NCI-H345 (cell line): Measurements from ENCODE around the gene FAR2.
"Not testable (repeated sequence)": the region's sequence is repeated elsewhere in the genome, so short reads cannot be mapped to it uniquely, and the experiment has no call there.

Source experiments
- DNase-seq: peaks from one replicate; lab custom pipeline; 2025; lab: John Stamatoyannopoulos, UW

The FAR2 gene

DNA sequence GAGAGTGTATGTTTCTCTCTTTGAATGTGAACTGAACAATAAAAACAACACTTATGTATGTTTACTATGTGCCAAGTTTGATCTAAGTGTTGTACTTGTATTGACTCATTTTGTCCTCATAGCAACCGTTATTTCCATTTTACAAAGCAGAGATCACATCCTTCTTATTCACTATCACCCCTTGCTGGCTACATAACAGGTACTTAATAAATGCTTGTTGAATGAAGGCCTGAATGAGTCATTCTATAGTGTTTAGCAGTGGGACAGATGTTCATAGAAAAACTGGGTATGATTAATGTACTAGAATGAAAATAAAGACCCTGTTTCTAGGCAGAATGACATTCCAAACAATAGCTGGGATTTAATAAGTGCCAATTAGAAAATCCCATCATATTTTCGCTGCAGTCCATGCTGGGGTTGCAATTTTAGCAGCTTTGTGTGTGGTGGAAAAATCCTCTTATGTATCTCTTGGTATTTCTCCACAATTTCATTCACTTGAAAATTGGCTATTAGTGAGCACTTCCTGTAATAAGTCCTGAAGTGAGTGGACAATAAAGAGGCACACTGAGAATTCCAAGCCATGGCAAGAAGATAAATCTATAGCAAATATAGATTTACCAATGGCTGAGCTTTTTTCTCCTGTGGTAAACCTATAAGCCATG lies 86.0 kb downstream of the FAR2 start:
- no peak for DNase-seq

DNA sequence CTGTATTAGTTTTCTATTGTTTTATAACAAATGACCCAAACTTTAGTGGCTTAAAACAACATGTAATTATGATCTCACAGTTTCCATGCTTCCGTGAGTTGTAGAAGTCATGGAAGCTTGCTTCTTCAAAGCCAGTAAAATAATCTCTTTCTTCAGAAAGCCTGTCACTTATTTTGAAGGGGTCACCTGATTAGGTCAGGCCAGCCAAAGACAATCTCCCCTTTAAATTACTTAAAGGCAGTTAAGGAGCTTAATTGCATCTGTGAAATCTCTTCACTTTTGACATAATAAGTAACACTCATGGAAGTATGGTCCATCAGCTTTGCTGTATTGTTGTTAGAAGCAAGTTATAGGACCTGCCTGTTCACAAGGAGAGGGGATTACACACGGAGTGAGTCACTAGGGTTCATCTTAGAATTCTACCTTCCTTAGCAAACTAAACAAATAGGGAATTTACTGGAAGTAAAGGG lies 89.8 kb downstream of the FAR2 start:
- DNase-seq: no peak

DNA sequence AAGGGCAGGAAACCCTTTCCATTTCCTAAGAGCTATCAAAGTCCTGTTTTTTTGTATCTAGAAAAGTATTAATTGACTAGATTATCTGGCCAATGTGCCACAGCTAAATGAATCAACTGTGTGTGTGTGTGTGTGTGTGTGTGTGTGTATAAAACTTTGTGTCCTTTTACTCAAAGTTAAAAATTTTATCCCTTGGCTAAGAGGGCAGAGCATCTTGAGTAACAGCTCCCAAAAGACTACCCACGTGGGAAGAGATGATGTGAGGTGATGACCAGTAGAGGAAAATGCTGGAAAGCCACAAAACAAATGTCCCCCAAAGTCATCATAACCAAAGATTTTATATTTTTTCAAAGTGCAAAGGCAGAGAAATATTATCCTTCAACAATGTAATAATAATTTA lies 90.3 kb downstream of the FAR2 start:
- no peak for DNase-seq

DNA sequence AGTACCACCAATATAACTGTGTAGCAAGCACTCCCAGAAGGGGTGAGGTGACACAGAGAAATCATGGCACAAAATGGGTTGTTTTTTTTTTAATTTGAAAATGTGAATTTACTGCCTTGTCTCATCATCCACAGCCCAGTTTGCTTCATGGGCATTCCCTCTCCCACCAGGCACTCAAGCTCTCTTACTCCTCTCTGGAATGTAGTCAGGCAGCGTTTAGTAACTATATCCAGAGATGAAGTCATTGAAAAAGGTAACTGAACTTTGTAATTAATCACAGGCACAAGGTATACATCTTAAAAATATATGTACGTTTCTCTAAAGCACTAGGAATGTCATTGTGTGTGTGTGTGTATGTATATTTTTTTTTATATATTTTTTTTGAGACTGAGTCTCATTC lies 91.4 kb downstream of the FAR2 start:
- no peak for DNase-seq

DNA sequence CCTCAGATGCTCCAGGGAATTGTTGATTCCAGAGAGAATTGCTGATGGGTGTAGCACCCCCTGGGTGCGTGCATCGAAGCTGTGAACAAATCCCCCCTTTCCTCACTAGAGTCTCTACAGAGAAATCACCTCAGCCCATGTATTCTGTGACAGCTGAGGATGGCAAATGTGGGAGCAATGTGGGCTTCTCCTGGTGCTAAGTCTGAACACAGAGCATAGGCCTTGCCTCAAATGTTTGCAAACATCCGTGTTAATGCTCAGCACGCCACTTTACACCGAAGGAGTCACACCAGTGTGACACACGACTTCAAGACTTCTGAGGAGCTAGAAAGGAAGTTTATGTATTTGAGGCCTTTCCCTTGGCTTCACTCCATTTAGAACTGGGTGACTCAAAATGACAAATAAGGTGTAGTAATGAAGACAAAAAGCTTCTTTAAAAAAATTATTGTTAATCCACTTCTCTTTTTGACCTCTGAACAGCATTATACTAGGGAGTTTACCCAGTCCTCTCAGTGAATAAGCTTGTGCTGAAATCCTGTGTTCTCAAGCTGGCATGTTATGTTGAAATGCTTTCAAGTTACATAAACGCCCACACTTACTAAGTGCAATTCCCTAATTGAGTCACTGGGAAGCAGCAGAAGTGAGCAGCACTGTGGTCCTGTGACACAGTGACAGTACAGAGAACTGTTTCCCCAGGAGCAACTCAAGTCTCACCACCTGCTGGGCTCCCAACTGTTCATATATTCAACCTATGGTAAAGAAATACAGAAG lies 92.9 kb downstream of the FAR2 start:
- no peak for DNase-seq

DNA sequence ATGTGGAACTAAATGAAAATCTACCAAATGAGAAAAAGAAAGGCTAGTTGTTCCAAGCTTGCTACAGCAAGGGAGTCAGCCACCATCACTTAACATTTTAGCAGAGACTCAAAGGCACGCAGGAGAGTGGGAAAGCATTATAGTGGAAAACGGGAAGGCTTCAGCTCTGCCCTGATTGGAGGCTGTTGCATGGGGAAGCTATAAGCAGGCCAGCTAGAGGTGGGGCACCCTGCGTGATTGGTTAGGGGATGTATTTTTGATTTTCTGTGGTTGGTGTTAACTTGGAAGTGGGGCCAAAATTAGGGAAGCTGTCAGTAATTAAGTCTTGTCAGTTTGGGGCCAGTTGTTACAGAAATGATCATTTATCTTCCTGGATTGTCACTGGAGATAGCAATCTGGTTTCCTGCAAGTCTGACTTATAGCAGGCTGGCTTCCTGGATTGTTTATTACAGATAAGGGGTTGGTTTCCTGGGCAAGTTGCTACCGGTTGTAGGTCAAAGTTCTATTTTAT lies 93.9 kb downstream of the FAR2 start:
- DNase-seq: no peak

DNA sequence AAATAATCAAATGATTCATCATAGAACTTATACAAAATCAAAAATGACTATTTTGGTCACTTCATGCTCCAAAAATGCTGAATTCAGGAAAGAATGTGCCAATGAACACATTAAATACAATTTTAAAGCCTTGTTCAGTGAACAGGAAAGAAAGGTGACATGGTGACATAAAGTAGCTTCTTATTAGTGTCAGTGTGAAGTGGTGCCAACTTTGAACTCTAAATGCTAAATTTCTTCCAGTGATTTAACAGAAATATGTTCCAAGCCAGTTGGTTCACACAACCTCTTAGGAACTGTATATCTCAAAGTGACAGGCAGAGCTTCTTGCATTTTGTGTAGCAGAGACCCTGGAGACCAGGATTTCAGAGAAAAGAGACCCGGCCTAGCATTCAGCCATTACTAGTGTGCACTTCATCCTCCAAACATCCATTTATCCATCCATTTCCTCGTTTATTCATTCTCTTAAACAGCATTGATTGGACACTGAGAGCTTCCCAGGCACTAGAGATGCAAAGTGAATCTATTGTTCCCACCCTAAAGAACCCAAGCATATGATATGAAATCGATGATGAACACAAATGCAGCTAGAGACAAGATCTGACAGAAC lies 95.2 kb downstream of the FAR2 start:
- no peak for DNase-seq

DNA sequence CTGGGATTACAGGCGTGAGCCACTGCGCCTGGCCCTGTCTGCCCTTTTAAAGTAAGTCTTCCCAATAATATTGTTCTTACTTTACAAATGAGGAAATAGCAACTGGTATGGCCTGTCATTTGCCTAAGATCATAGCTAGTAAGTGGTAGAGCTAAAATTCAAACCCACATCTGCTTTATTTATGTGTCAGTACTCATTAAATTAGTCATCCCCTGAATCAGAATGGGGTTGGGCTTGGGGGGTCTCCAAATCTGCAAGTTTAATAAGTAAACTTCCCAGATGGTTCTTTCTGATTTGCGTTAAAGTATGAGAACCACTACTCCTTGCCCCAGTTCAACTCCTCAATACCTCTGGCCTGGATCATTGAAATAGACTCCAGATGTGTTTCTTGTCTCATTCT lies 96.2 kb downstream of the FAR2 start:
- no peak for DNase-seq

DNA sequence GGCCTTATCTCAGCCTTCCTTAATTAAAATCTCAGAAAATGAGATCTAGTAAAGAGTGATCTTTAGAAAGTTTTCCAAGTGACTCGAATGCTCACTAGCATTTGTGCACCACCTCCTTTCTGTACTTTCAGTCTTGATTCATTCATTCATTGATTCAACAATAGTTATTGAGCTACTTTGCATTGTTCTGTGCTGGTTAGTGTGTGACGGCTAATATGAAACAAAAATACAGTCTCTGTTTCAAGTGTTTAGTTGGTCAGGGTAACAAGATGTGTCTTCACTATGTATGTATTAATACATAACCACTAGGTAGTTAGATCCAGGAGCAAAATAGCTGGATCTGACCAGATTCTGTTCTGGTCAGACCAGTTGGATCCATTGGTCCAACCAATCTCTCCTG lies 100.9 kb downstream of the FAR2 start:
- no peak for DNase-seq

DNA sequence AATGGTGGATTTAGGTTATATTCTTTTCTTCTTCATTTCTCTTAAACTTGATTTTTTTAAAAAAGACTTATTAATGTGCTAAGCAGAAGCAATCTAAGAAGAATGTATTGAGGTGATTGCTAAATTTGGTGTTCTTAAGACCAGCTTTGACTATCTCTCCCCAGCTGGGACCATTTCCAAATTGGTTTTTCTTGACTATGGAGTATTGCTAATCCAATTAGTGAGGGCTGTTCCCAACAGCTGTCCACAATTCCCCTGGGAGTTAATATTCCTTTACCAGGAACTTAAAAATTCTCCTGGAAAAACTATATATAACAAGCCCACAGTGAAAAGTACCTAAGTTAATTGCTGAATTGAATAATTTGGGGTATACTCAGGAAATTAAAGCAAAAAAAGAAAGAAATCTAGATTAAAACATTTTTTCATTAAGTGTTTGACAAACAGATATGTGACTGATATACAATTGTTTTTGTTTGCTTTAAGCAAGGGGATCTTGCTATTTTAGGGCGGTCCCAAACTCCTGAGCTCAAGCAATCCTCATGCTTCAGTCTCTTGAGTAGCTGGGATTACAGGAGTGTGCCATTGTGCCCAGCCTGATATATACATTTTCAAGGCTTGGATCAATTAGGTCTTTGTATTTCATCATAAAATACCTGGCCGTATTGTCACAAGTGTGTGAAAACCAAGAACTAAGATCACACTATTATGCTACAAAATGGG lies 105.0 kb downstream of the FAR2 start:
- no peak for DNase-seq

DNA sequence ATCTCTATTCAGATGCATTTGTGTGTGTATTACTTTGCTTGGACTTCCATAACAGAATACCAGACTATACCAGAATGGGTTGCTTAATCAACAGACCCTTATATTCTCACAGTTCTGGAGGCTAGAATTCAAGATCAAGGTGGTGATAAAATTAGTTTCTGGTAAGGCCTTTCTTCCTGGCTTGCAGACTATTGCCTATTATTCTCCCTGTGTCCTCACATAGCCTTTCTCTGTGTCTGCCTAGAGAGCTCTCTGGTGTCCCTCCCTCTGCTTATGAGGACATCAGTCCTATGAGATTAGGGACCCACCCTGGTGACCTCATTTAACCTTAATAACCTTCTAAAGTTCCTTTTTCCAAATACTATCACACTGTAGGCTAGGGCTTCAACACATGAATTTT lies 106.0 kb downstream of the FAR2 start:
- no peak for DNase-seq

DNA sequence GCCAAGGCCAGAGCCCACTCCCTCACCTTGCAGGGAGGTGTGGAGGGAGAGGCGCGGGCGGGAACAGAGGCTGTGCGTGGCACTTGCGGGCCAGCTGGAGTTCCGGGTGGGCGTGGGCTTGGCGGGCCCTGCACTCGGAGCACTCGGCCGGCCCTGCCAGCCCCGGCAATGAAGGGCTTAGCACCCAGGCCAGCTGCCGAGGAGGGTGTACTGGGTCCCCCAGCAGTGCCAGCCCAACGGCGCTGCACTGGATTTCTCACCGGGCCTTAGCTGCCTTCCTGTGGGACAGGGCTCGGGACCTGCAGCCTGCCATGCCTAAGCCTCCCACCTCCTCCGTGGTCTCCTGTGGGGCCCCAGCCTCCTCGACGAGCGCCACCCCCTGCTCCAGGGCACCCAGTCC lies 107.5 kb downstream of the FAR2 start:
- no peak for DNase-seq

DNA sequence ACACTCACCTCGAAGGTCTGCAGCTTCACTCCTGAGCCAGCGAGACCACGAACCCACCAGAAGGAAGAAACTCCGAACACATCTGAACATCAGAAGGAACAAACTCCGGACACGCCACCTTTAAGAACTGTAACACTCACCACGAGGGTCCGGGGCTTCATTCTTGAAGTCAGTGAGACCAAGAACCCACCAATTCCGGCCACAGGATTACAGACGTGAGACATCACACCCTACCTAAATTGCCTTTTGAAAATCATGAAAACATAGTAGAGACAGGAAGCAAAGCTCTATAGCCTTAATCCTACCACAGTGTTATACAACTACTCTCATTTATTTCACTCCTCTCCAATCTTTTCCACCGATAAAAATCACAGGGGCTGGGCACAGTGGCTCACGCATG lies 108.6 kb downstream of the FAR2 start:
- not testable (repeated sequence) for DNase-seq

DNA sequence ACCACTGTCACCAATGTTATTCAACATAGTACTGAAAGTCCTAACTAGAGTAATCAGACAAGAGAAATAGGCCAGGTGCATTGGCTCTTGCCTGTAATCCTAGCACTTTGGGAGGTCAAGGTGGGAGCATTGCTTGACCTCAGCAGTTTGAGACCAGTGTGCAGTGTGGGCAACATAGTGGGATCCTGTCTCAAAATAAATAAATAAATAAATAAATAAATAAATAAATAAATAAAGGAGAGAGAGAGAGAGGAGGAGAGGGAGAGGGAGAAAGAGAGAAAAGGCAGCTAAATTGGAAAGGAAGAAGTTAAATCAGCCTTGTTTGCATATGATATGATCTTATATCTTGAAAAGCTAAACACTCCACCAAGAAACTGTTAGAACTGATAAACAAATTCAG lies 115.3 kb downstream of the FAR2 start:
- no peak for DNase-seq

DNA sequence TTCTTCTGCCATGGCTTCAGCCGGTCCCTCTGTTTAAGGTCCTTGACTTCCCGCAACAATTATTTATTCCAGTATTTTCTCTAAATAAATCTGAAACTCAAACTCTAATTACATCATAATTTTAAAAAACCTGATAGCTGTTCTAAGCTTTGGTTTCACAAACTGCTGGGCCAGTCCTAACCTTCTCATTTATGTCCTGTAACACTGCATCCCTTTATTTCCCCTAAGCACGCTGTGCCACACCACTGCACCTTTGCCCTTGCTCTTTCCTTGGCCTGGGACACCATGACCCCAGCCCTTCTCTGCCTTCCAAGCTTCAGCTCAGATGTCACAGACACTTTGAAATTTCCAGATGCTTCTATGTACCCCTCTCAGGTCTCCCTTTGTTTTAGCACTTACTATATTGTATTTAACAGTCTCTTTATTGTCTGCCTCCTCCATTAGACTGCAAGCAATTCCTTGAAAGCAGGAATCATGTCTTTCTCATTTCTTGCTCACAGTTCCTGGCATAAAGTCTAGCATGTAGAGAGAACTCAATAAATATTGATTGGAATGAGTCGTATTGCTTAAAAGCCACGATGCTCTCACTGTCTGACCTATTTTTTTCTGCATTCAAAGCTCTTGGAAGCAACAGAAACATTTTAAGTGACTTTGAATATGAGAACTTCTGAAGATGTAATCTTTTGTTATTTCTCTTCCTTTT lies 120.8 kb downstream of the FAR2 start:
- DNase-seq: no peak

DNA sequence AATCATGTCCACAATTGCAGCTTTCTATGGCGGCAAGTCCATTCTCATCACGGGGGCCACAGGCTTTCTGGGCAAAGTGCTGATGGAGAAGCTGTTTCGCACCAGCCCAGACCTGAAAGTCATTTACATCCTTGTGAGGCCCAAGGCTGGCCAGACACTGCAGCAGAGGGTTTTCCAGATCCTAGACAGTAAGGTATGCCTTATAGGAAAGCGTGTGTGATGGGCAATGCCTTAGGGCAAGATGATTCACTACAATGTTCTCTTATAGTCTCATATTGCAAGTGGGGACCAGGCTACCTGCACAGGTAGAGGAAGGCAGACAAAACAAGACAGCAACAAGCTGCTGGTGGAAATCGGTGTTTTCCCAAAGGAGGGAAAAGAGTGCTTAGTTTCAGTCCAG lies 121.4 kb downstream of the FAR2 start:
- DNase-seq: no peak

DNA sequence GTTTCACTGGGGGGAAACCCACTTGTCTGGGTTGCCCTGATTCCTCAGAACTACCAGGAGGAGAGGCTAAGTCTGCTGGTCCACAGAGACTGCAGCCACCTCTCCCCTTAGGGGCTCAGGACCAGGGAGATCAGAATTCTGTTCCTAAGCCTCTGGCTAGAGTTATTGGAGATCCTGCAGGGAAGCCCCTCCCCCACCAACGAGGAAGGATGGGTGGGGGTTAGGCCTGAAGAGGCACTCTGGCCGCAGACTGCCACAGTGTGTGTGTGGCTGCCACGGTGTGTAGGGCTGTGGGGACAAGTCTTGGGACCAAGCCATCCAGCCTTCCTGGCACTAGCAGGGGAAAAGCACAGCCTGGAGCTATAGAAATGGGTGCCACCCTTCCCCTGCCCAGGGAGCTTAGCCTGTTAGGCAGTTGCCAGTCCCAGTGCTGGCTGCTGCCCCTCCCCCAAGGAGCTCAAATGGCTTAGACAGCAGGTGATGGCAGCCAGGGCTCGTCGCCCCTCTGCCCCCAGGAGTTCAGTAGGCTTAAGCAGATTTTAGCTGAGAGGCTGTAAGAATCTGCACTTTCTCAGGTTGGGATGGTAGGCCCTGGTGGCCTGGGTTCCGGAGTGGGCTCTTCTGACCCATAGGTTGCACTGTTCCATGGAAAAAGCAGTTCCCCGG lies 124.2 kb downstream of the FAR2 start:
- DNase-seq: no peak

DNA sequence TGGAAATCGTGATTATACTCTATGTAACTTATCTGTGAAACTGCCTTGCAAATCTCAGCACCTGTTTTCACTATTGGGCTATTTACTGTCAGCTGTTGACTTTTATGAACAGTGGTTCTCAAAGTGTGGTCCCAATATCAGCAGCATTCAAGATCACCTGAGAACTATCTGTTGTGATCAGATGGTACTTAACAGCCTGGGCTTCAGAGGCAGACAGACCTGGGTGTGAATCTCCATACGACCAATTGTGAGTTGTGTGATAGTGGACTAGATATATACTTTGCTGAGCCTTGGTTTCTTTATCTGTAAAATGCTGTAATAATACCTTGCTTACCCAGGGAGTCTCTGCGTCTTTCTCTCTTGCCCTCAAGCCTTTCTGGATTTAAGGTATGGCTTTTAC lies 126.8 kb downstream of the FAR2 start:
- no peak for DNase-seq

DNA sequence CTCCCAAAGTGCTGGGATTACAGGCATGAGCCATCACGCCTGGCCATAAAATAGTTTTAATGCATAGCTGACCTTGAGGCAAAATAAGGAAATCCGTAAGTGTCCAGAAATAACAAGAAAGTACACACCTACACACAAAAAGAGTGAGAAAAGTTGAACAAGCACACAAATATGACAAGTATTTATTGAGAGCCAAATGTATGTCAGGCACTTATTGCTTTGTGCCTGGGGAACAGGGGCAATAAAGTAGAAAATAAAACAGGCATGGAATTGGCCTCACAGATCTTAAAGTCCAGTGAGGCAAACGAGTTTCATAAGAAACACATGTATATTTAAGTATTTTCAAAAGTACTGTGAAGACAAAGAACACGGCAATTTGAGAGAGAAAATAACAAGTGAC lies 128.2 kb downstream of the FAR2 start:
- DNase-seq: no peak

DNA sequence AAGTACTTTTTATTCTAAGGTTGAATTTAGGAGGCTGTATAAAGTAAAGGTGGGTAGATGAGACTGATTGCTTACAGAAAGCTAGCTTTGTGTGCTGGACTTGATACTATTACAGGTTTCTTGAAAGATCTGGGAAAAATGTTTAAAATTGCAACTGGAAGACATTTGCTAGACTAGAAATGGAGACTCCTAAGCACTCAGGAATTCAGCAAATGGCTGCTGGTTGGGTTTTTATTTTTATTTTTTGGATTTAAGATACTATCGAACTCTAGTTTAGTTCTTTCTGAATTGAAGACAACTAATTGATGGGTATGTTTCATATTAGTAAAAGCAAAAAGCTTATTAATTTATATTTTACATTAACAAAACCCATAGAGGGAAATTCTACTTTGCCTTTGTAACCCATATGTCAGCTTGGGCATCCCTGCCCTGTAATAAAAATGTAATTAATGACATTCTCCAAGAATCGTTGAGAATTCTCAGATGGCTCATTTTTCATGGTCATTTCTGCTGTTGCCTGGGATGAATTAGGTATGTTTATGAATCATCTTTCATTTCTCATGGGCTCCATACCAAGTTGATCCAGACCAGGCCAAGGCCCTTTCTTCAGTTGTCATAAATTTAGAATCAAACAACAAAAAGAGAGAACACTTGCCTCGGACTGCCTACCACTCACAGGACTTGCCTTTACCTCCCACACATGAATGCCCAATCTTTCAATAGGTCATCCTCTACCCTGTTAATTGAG lies 129.8 kb downstream of the FAR2 start:
- no peak for DNase-seq
